HL-60 (cell line): ENCODE measurements around the gene SLC35A4.

ENCODE experiments used
- POLR2AphosphoS5 ChIP-seq: IDR thresholded peaks from 2 replicates; pipeline ENCODE4 v1.6.1; 2012; ENCODE audit warnings: low read depth
- TF ChIP-seq, protein P1 (sequence below): IDR thresholded peaks from one replicate; pipeline ENCODE4 v1.5.1; 2011; ENCODE audit warnings: low read length, control low read depth, inconsistent platforms; ENCODE audit not compliant: insufficient read depth
- TF ChIP-seq, protein P2 (sequence below): IDR thresholded peaks from 2 replicates; pipeline ENCODE4 v1.6.1; 2012; ENCODE audit warnings: low read depth; ENCODE audit not compliant: insufficient replicate concordance

DNA sequence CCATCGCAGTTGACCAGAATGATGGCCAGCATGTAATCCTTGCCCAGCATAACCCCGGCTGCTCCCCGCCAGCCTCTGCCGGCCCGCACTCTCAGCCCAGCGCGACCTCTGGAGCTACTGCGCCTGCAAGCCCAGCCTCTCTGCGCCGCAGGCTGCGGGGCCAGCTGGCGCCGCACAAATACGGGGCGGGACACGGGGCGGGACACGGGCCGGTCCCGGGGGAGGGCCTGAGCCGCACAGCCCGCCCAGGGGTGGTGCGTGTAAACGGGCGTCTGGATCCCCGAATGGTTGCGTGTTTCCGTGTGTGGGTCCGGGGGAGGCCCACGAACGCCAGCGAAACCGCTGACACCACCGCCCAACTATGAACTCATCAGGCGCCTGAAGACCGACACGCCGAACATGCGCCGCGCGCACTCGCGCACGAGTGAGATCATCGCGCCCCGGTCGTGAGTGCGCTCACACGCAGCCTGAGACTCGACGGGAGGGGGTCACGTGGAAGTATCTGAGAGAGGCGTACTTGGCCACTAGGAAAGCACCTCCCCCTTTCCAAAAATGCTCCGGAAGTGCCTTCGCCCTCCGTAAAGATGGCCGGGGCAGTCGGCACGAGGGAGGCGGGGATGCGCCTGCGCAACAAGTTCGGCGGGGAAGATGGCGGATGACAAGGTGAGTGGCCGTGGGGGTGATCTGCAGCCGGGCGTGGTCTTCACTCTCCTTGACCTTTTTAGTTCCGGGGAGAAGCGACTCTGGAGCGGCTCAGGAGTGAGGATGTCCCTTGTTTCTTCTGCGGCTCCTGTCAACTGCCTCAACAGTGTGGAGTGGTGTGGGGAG is at the start of gene SLC35A4, which contains the start of gene APBB3:
- TF ChIP-seq, protein P1, sequence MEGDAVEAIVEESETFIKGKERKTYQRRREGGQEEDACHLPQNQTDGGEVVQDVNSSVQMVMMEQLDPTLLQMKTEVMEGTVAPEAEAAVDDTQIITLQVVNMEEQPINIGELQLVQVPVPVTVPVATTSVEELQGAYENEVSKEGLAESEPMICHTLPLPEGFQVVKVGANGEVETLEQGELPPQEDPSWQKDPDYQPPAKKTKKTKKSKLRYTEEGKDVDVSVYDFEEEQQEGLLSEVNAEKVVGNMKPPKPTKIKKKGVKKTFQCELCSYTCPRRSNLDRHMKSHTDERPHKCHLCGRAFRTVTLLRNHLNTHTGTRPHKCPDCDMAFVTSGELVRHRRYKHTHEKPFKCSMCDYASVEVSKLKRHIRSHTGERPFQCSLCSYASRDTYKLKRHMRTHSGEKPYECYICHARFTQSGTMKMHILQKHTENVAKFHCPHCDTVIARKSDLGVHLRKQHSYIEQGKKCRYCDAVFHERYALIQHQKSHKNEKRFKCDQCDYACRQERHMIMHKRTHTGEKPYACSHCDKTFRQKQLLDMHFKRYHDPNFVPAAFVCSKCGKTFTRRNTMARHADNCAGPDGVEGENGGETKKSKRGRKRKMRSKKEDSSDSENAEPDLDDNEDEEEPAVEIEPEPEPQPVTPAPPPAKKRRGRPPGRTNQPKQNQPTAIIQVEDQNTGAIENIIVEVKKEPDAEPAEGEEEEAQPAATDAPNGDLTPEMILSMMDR = no peak
- peak; percentile 89 for TF ChIP-seq POLR2AphosphoS5
- TF ChIP-seq, protein P2, sequence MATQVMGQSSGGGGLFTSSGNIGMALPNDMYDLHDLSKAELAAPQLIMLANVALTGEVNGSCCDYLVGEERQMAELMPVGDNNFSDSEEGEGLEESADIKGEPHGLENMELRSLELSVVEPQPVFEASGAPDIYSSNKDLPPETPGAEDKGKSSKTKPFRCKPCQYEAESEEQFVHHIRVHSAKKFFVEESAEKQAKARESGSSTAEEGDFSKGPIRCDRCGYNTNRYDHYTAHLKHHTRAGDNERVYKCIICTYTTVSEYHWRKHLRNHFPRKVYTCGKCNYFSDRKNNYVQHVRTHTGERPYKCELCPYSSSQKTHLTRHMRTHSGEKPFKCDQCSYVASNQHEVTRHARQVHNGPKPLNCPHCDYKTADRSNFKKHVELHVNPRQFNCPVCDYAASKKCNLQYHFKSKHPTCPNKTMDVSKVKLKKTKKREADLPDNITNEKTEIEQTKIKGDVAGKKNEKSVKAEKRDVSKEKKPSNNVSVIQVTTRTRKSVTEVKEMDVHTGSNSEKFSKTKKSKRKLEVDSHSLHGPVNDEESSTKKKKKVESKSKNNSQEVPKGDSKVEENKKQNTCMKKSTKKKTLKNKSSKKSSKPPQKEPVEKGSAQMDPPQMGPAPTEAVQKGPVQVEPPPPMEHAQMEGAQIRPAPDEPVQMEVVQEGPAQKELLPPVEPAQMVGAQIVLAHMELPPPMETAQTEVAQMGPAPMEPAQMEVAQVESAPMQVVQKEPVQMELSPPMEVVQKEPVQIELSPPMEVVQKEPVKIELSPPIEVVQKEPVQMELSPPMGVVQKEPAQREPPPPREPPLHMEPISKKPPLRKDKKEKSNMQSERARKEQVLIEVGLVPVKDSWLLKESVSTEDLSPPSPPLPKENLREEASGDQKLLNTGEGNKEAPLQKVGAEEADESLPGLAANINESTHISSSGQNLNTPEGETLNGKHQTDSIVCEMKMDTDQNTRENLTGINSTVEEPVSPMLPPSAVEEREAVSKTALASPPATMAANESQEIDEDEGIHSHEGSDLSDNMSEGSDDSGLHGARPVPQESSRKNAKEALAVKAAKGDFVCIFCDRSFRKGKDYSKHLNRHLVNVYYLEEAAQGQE = no peak
